ENCODE results near the gene SCARB1.
"Not testable (repeated sequence)": the region's sequence is repeated elsewhere in the genome, so short reads cannot be mapped to it uniquely, and the experiment has no call there.

SCARB1 gene

DNA sequence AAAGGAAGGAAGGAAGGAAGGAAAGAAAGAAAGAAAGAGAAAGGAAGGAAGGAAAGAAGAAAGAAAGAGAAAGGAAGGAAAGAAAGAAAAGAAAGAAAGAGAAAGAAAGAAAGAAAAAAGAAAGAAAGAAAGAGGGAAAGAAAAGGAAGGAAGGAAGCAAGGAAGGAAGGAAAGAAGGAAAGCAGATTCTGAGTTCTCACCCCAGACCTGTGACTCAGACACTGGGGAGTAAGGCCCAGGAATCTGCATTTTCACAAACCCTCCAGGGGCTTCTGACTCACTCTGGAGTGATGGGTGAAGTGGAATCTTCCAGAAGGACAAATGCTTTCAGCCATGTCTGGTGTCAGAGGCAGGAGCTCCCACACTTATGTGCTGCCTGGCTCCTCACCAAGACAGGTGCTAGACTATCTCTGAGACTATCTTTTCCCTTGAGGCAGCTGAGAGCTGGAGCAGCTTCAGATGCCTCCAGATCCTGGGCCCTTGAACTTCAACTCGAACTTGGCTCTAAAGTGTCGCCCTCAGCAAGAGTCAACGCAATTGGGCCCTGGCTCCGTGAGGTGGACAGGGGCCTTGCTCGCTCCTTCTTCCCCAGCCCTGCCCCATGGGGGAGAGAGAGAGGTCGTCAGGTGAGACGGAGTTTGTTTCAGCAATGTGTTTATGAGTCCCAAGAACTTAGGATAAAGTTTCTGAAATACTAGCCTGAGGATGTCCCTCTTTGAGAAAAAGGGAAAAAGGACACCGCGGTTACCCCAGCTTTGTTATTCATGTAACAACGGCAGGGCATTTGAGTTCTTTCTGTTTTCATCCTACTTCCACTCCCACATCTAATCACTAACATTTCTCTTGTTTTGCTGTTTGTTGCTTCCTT, 19.8 kb upstream of the SCARB1 start:
- DNase-seq (ENCODE audit: low read depth in 2 of 2) = no peak

DNA sequence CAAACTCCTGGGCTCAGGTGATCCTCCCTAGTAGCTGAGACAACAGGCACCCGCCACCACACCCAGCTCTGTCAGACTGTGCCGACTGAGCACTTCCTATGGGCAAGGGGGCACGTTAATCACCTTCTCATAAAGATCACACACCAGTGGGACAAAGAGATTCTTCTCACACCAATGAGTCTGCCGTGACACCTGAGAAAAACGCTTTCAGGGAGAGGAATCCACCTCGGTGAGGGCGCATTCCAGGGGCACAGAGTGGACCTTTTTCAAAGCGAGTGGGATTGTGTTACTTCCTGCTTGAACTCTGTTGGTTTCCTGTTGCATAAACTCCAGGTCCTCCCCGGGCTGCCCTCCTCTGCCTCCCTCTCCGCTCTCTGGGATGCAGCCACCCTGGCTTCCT, 17.5 kb upstream of the SCARB1 start:
- DNase-seq (ENCODE audit: low read depth in 2 of 2) = no peak

DNA sequence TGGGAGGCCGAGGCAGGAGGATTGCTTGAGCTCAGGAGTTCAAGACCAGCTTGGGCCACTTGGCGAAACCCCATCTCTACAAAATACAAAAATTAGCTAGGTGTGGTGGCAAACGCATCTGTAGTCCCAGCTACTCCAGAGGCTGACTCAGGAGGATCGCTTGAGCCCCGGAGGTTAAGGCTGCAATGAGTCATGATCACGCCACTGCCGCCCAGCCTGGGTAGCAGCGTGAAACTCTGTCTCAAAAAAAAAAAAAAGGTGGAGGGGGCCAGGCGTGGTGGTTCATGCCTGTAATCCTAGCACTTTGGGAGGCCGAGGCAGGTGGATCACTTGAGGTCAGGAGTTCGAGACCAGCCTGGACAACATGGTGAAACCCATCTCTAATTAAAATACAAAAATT, 16.7 kb upstream of the SCARB1 start:
- not testable (repeated sequence) for DNase-seq (ENCODE audit: low read depth in 2 of 2)

DNA sequence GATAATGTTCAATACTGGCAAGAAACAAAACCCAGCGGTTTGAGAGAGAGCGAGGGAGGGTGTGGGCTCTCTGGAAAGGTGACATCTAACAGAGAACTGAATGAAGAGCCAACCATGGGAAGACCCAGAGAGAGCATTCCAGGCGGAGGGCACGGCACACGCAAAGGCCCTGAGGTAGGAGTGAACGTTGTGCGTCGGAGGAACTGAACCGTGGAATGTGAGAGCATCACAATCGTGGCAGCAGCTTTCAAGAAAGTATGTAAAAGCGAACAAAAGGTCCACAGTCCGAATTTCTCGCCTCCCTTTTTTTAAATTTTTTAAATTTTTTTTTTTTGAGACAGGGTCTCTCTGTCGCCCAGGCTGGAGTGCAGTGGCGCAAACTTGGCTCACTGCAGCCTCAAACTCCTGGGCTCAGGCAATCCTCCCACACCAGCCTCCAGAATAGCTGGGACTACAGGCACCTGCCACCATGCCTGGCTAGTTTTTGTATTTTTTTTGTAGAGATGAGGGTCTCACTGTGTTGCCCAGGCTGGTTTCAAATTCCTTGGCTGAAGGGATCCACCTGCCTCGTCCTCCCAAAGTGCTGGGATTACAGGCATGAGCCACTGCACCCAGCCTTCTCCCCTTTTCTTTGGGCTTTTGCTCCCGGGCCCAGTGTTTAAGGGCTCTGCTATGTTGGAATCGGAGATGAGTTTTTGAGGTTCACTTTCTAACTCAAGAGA, 15.3 kb upstream of the SCARB1 start:
- DNase-seq (ENCODE audit: low read depth in 2 of 2) = no peak

DNA sequence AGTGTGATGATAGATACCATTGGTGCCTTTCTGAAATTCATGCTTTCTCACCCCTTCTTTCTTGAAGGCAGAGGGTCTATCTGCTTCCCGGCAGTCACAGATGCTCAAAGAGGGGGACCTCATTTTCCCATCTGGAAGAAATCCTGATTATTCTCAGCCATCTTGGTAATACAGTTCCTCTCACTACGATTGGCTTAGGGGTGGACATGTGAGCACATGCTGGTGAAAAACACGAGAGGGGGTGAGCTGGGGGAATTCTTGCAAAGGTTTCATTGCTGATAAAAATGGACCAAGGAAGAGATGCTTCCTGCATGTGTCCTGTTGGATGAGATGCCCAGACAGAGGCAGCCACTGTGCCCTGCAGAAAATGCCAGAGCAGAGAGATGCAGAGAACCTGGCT, 13.8 kb upstream of the SCARB1 start:
- DNase-seq (ENCODE audit: low read depth in 2 of 2) = no peak

GRCh38 chr12:124876171-124876570, 12.5 kb upstream of the SCARB1 start:
- no peak for DNase-seq (ENCODE audit: low read depth in 2 of 2)

- DNase-seq (ENCODE audit: low read depth in 2 of 2) = no peak
Observed at GRCh38 chr12:124875803-124876132, 12.1 kb upstream of the SCARB1 start.

DNA sequence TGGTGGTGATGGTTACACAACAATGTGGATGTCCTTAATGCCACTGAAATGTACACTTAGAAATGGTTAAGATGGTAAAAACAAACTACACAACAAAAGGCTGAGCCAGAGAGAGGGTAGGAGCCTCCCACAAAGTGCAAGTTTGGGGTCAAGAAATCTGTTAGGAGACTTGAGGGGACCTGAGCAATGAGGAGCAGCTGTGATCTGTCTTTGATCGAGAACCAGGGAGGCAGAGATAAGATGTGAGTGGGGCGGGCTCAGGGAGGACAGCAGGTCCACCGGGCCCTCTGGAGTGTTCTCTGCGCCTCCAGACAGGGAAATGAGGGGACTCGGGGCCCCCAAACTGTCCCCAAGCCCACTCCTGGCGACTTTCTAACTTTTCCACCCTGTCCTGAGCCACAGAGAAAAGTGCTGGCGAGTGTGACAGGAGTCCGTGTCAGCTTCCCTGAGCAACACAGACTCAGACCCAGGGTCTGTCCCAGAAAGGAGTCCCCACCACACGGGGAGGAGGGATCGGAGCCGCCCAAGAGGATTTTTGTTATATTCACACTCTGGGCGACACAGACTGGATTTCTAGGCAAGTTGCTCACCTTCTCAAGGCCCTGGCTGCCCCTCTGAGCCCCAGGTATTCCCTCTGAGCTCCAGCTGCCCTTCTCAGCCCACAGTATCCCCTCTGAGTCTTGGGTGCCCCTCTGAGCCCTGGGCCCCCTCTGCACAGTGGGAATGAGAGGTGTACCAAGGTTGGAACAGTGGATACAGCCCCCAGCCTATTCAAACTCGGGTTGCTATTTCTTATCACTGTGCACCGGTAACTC, 11.5 kb upstream of the SCARB1 start:
- DNase-seq (ENCODE audit: low read depth in 2 of 2) = no peak

DNA sequence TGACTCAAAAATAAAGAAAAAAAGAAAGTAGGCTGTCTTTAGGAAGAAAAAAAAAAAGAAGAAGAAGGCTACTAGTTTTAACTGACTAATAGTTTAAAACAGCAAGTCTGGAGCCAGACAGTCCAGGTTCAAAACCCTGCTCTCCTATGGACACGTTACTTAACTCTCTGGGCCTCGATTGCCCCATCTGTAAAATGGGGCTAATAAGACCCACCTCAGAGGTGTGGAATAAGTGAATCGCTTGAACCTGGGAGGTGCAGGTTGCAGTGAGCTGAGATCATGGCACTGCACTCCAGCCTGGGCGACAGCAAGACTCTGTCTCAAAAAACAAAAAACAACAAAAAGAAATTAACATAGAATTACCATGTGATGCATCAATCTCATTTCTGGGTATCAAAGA, 10.5 kb upstream of the SCARB1 start:
- DNase-seq (ENCODE audit: low read depth in 2 of 2) = no peak

DNA sequence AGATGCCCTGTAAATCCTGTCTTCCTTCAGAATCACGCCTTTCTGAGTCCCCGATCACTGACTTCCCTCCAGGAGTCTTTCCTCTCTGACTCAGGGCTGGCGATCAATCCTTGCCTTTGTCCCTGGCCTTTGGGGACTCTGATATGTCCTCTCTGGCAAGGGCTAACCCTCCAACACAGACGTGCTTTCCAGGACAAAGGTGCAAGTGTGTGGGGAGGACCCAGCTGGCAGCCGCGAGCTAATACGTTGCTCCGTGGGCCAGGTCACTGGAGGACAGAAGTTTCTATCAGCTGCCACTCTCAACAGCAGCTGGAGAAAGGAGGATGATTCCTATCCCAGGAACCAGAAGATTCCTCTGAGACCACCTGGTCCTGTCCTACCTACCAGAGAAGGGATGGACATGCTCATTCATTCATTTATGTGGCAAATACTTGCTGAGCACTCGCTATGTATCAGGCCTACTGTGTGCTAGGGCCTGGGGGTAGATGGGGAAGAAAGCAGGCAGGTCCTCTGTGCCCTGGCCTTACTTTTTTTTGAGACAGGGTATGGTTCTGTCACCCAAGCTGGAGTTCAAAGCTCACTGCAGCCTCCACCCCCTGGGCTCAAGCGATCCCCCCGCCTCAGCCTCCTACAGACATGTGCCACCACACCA, 8.5 kb upstream of the SCARB1 start:
- no peak for DNase-seq (ENCODE audit: low read depth in 2 of 2)

DNA sequence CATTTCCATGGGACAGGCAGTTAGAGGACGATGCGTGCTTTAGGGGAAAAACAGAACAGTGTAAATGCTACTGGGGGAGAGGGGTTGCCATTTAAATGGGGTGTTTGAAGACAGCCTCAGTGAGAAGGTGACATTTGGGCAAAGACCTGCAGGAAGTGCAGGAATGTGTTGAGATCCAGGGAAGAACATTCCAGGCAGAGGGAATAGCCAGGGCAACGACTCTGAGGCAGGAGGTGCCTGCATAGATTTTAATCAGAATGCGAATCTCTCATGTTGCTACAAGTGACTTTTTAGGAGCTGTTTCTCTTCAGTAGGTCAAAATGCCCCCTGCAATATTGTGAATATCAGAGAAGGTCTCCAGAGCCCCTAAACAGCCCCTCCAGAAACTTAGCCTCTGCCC, 7.6 kb upstream of the SCARB1 start:
- no peak for DNase-seq (ENCODE audit: low read depth in 2 of 2)

- DNase-seq (ENCODE audit: low read depth in 2 of 2) = no peak
Observed at GRCh38 chr12:124870515-124870914, 6.9 kb upstream of the SCARB1 start.

- no peak for DNase-seq (ENCODE audit: low read depth in 2 of 2)
Observed at GRCh38 chr12:124869059-124869665, 5.5 kb upstream of the SCARB1 start.

DNA sequence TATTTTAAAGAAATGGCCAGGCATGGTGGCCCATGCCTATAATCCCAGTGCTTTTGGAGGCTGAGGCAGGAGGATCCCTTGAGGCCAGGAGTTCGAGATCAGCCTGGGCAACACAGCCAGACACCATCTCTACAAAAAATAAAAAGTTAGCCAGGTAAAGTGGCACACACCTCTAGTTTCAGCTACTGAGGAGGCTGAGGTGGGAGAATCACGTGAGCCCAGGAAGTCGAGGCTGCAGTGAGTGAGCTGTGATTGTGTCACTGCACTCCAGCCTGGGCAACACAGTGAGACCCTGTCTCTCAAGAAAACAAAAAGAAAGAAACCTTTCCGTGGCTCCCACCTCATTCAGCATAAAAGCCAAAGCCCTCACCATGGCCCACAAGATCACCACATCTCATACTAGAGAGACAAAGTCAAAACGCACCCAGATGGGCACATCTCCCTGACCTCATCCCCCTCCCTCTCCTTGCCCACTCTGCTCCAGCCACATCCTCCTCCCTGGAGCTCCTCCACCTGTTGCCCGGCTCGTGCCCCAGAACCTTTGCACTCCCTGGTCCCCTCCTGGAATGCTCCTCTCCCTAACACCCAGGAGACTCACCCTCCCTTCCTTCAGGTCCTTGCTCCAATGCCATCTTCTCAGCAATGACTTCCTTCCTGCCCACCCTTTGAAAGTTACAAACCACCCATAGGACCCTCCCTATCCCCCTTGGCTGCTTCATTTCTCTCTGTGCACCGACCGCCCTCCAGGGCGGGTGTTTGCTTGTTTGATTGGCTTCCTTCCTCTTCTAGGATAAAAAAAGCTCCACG, 4.8 kb upstream of the SCARB1 start:
- no peak for DNase-seq (ENCODE audit: low read depth in 2 of 2)

GRCh38 chr12:124867401-124867930, 3.8 kb upstream of the SCARB1 start:
- DNase-seq (ENCODE audit: low read depth in 2 of 2) = no peak

DNA sequence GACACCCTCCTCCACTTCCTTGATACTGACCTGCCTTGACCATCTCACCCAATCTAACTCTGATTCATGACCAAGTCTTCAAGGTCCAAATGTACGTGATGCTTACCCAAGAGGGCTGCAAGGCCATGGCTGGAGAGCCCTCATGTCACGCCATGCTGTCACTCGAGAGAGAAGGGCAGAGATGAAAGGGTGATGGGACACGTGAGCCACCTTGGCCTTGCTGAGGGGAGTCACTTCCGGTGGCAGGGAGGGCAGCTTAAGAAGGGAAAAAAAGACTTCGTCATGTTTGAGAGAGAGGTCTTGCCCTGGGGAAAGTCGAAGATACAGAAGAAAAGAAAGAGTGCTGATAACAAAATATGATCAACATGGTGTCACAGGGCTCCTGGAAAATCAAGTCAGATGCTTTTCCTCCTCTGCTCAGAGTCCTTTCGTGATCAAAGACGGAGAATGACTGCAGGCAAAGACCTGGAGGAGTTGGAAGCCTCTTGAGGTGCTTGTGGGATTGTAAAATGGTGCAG, 3.3 kb upstream of the SCARB1 start:
- no peak for DNase-seq (ENCODE audit: low read depth in 2 of 2)

DNA sequence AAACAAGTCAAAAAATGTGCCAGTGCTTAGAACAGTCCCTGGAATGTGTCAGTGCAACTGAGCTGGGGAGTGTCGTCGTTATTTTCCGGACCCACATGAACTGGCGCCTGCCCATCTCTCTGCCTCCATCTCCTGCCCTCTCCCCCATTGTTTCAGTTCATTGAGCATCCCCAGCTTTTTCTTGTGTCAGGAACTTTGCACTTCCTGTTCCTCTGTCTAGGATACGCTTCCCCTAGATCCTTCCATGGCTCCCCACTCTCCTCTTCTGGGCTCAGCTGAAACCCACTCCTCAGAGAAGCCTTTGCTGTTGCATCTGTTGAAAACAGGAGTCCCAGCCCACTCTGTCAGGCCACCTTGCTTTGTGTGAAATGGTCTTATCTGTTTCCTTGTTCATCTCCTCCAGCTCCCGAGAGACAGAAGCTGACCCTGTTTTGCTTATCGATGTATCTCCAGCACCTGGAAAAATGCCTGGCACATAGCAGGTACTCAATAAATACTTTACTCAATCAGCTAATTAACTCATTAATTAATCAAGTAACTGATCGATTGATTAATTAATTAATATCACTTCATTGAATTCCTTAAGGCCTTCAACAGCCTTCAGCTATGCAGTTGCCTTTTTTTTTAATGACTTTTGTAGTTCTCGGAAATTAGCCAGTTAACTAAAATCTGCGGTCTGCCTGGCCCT, 2.7 kb upstream of the SCARB1 start:
- DNase-seq (ENCODE audit: low read depth in 2 of 2) = no peak

GRCh38 chr12:124865728-124866127, 2.1 kb upstream of the SCARB1 start:
- DNase-seq (ENCODE audit: low read depth in 2 of 2) = no peak

- no peak for DNase-seq (ENCODE audit: low read depth in 2 of 2)
Observed at GRCh38 chr12:124864326-124864752, 675 bp upstream of the SCARB1 start.
